Measurements from ENCODE around the gene CHMP4B.

DNA sequence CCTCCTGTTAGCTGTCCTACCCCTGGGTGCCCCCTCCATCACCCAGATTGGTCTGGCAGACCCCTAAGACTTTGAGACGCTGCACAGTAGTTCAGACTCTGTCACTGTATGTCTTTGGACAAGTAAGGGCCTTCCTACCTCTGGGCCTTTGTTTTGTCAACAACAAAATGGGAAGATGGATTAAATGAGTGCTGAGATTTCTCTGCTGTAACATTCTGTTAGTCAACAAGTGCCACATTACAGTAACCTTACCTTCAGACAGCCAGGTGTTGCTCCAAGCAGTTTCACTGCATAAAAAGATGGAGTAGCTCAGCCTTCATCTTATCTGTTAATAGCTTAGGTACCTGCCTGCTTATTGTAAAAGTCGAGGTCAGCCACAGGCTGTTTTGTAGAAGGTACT, 16.0 kb downstream of the CHMP4B start:
- TF ChIP-seq GATA2 (IDR thresholded peaks at IDR 0.05; ENCODE audit: low read depth, low read length) = no peak
- no peak for TF ChIP-seq GATA3 (IDR thresholded peaks at IDR 0.05; ENCODE audit: low read depth, low read length)
